Activated T-helper 1 cell treated with anti-CD3 and anti-CD28 coated beads, Interleukin-2, amount 50 U/mL, for 16 hours (primary cell): ENCODE data around the gene PIK3CG.
"Not testable (repeated sequence)": the region's sequence is repeated elsewhere in the genome, so short reads cannot be mapped to it uniquely, and the experiment has no call there.

Experiments
- DNase-seq, 2 donors: peaks; one replicate each; pipeline ENCODE4 v3.0.0-alpha.2; 2020; ENCODE audit warnings: low read depth in 1 of 2, low spot score in 1 of 2

The PIK3CG gene

GRCh38 chr7:106865130-106866041 is at the start of gene PIK3CG:
Gene PIK3CG (plus strand): TSS chr7:106865282. CDS start chr7:106867562, 2,280 bp downstream.
- no peak for DNase-seq

- DNase-seq = no peak
Observed at GRCh38 chr7:106817098-106817497, 48.0 kb upstream of the PIK3CG start.

GRCh38 chr7:106818736-106819135 is 46.3 kb upstream of the PIK3CG start:
- no peak for DNase-seq

- no peak for DNase-seq
Observed at GRCh38 chr7:106819546-106819945, 45.5 kb upstream of the PIK3CG start.

- no peak for DNase-seq
Observed at GRCh38 chr7:106820321-106821217, 44.5 kb upstream of the PIK3CG start.

- no peak for DNase-seq
Observed at GRCh38 chr7:106823631-106824030, 41.5 kb upstream of the PIK3CG start.

GRCh38 chr7:106824458-106824857 is 40.6 kb upstream of the PIK3CG start:
- no peak for DNase-seq

GRCh38 chr7:106827626-106828025 is 37.5 kb upstream of the PIK3CG start:
- DNase-seq = no peak

GRCh38 chr7:106829496-106829895 is 35.6 kb upstream of the PIK3CG start:
- no peak for DNase-seq

- DNase-seq = not testable (repeated sequence)
Observed at GRCh38 chr7:106830896-106831295, 34.2 kb upstream of the PIK3CG start.

- DNase-seq = no peak
Observed at GRCh38 chr7:106836816-106837215, 28.3 kb upstream of the PIK3CG start.

- DNase-seq = no peak
Observed at GRCh38 chr7:106839511-106839910, 25.6 kb upstream of the PIK3CG start.

GRCh38 chr7:106840342-106840741 is 24.7 kb upstream of the PIK3CG start:
- no peak for DNase-seq

- DNase-seq = no peak
Observed at GRCh38 chr7:106841896-106842390, 23.1 kb upstream of the PIK3CG start.

GRCh38 chr7:106844279-106844997 is 20.6 kb upstream of the PIK3CG start:
- no peak for DNase-seq

- DNase-seq = no peak
Observed at GRCh38 chr7:106848049-106848448, 17.0 kb upstream of the PIK3CG start.

- DNase-seq = no peak
Observed at GRCh38 chr7:106848851-106849442, 16.1 kb upstream of the PIK3CG start.

GRCh38 chr7:106851632-106852031 is 13.4 kb upstream of the PIK3CG start:
- DNase-seq = not testable (repeated sequence)

GRCh38 chr7:106853250-106853908 is 11.7 kb upstream of the PIK3CG start:
- DNase-seq = no peak

GRCh38 chr7:106855540-106856132 is 9.4 kb upstream of the PIK3CG start:
- no peak for DNase-seq
